HG02840 (cell line): ENCODE measurements around the gene CLEC17A.
"Not testable (repeated sequence)": the region's sequence is repeated elsewhere in the genome, so short reads cannot be mapped to it uniquely, and the experiment has no call there.

Experiments
- ATAC-seq: cut with Tn5 transposase; IDR thresholded peaks from one replicate; pipeline ENCODE4 v1.9.1; 2021; ENCODE audit warnings: mild to moderate bottlenecking, moderate library complexity, moderate number of reproducible peaks; ENCODE audit not compliant: unreplicated experiment, low FRiP score

The CLEC17A gene

GRCh38 chr19:14577264-14577663, 5.6 kb upstream of the CLEC17A start:
- ATAC-seq = no peak

GRCh38 chr19:14577885-14578427, 4.9 kb upstream of the CLEC17A start:
- ATAC-seq = no peak

- ATAC-seq = no peak
Measured at GRCh38 chr19:14580623-14581237, 2.2 kb upstream of the CLEC17A start.

DNA sequence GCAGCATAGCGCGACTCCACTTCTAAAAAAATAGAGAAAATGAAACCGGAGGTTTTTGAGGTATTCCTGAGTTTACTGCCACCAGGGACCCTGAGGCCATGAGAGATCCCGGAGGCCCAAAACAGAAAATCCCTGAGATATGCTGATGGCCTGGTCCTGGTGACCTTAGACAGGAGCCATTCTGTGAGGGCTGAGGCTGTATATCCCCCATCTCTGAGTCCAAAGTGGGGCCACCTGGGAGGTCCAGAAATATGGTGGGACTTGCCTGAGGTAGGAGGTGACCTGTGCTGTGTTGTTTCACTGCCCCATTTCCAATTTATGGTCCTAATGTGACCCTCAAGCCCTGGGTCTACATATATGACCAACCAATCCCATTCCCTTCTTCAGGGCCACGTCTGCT, 1.5 kb downstream of the CLEC17A start:
- ATAC-seq = not testable (repeated sequence)

DNA sequence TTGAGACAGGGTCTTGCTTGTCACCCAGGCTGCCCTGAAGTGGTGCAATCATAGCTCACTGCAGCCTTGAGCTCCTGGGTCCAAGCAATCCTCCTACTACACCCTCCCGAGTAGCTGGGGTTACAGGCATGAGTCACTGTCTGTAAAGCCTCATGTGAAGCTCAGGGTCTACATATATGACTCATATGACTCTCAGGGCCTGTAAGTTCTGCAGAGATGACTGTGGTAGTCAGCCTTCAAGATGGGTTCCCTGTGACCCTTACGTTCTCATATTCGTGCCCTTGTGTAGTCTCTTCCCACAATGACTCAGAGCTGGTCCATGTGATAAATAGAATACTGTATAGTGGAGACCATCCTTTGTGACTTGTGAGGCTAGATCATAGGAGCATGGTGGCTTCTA, 2.3 kb downstream of the CLEC17A start:
- ATAC-seq = peak; percentile 50

DNA sequence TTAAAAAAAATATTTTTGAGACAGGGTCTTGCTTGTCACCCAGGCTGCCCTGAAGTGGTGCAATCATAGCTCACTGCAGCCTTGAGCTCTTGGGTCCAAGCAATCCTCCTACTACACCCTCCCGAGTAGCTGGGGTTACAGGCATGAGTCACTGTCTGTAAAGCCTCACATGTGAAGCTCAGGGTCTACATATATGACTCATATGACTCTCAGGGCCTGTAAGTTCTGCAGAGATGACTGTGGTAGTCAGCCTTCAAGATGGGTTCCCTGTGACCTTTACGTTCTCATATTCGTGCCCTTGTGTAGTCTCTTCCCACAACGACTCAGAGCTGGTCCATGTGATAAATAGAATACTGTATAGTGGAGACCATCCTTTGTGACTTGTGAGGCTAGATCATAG, 6.5 kb downstream of the CLEC17A start:
- ATAC-seq = not testable (repeated sequence)

DNA sequence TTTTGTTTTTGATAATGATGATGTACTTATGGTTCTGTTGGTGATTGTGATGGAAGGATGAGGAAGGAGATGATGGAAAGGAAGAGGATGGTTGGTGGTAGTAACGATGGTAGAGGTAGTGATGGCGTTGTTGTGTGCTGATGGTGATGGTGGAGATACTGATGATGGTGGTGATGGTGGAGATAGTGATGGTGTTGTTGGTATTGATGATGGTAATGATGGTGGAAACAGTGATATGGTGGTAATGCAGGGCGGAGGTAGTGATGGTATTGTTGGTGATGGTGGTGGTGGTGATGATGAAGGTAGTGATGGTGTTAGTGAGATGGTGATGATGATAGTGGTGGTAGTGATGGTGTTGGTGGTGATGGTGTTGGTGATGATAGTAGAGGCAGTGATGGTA, 12.7 kb downstream of the CLEC17A start:
- no peak for ATAC-seq

GRCh38 chr19:14599548-14600147, 16.8 kb downstream of the CLEC17A start:
- ATAC-seq = no peak

DNA sequence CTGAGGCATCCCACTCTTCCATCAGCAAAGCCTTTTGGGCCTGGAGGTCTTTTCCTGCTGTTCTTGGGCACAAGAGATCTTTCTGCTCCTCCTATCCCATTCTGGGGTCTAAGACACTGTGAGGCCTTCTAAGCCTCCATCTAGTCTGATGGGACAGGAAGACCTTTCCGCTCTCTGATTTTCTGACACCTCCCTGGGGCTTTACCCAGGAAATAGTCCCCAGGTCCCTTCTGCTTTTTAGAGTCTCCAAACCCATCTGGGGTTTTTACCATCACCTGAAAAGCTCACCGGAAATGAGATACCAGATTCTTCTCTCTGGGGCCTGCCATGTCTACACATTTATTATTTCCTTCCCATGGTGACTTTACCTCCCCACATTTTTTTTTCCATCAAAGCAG, 21.1 kb downstream of the CLEC17A start:
- ATAC-seq = peak; percentile 60

GRCh38 chr19:14606627-14607026, 23.7 kb downstream of the CLEC17A start:
- ATAC-seq = no peak

GRCh38 chr19:14611051-14611450, 28.2 kb downstream of the CLEC17A start:
- ATAC-seq = no peak

DNA sequence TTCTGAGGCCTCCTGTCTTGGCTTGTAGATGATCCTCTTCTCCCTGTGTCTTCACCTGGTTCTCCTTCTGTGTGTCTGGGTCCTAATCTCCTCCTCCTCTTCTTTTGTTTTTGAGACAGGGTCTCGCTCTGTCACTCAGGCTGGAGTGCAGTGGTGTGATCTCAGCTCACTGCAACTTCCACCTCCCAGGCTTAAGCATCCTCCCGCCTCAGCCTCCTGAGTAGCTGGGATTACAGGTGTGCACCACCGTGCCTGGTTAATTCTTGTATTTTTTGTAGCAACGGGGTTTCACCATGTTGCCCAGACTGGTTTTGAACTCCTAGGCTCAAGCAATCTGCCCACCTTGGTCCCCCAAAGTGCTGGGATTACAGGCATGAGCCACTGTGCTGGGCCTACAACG, 29.4 kb downstream of the CLEC17A start:
- ATAC-seq = not testable (repeated sequence)

GRCh38 chr19:14612657-14613056, 29.8 kb downstream of the CLEC17A start:
- ATAC-seq = no peak

DNA sequence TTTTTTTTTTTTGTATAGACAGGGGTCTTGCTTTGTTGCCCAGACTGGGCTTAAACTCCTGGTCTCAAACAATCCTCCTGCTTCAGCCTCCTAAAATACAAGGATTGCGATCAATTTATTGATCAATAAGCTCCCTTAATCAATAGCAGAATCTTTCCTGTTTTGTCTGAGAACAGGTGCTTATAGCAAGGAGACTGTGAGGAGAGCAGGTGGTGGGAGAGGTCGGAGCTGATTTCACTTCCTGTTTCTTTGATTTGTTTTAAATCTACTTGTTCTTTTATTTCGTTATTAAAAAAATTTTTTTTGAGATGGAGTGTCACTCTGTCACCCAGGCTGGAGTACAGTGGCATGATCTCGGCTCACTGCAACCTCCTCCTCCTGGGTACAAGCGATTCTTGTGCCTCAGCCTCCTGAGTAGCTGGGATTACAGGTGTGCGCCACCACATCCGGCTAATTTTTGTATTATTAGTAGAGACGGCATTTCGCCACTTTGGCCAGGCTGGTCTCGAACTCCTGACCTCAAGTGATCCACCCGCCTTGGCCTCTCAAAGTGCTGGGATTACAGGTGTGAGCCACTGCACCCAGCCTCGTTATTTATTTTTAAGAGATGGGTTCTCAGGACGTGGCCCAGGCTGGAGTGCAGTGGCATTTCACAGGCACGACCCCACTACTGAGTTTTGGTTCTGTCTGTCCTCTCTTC, 30.7 kb downstream of the CLEC17A start:
- not testable (repeated sequence) for ATAC-seq

- no peak for ATAC-seq
Measured at GRCh38 chr19:14614099-14614412, 31.2 kb downstream of the CLEC17A start.

DNA sequence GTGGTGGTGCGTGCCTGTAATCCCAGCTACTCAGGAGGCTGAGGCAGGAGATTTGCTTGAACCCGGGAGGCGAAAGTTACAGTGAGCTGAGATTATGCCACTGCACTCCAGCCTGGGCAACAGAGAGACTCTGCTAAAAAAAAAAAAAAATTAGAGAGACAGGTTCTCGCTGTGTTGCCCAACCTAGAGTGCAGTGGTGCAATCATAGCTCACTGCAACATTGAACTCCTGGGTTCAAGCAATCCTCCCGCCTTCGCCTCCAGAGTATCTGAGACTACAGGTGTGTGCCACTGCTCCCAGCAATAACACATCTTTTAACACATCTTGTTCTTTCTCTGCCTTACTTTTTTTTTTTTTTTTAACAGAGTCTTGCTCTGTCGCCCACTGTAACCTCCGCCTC, 32.7 kb downstream of the CLEC17A start:
- ATAC-seq = no peak

DNA sequence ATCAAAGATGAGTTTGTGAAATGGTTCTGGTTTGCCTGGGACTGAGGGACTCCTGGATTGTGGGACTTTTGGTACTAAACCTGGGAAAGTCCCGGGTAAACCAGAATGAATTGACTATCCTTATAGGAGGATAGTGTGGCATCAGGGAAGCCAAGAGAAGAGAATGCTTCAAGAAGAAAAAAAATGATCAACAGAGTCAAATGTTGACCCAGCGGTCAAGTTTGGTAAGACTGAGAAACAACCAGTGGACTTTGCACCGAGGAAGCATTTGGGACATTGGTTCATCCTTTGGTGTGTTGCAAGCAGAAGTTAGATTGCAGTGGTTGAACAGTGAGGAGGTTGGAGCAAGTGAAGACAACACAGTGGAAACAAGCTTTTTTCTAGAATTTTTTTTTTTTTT, 33.5 kb downstream of the CLEC17A start:
- no peak for ATAC-seq

DNA sequence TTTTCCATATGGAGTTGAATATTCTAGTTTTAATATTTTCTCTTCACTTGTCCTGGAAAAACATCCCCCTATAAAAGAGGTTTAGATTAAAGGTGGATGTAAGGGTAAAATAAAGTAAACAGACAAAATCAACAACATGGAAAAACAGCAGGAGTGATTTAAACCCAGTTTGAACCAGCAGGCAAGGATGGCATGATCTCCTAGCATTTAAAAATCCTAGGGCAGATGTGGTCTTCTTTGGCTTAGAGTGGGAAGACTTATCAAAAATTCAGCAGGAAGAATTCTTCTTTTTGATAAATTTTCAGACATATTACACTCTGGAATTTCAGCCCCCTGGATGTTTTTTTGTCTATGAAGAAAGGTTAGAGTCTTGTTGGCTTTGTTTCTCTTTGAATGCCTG, 36.5 kb downstream of the CLEC17A start:
- ATAC-seq = no peak

DNA sequence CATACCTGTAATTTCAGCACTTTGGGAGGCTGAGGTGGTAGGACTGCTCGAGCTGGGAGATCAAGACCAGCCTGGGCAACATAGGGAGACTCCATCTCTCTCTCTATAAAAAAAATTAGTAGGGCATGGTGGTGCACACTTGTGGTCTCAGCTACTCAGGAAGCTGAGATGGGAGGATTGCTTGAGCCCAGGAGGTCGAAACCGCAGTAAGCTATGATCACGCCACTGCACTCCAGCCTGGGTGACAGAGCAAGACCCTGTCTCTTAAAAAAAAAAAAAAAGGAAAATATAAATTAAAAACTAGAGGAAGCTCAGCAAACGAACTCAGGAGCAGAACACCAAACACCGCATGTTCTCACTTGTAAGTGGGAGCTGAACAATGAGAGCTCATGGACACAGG, 41.6 kb downstream of the CLEC17A start:
- ATAC-seq = not testable (repeated sequence)

DNA sequence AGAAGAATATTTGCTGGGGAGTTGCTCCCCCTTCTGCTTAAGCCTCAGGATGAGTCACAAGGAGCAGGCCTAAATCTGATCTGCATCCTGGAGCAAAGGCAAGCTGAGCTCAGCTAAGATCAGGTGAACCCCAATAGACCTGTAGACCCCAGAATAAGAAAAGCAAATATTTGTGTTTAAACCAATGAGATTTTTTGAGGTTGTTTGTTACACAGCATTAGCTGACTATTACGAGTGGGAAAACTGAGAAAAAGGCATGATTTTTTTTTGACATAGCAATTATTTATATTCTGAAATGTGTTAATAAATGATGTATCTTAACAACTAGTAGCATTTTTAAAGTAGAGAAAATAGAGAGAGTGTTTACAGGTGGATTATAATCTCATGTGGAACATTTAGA, 46.7 kb downstream of the CLEC17A start:
- ATAC-seq = no peak

- ATAC-seq = no peak
Measured at GRCh38 chr19:14632286-14632685, 49.4 kb downstream of the CLEC17A start.
